Neural cell (in vitro differentiated cells): ENCODE measurements around the gene CGB1. TPM values are rescaled to one million over a fixed set of nuclear protein-coding genes. Genes with fewer than 3 reads are reported as not detected.

Experiments used
- H2AFZ ChIP-seq: fragments of 200-600, 300-800 bp; sonication (generic), shearing (Covaris generic); 2 replicates; pipeline ENCODE4 v1.6.0; 2014; ENCODE audit warnings: low read depth, mild to moderate bottlenecking, antibody characterized with exemption, low read length, moderate library complexity
- H3F3A ChIP-seq: fragments of 200-600 bp; shearing (Covaris generic); 2 replicates; pipeline ENCODE4 v1.6.1; 2016; ENCODE audit warnings: mild to moderate bottlenecking, moderate library complexity, mixed read lengths, antibody characterized with exemption, low read length; ENCODE audit not compliant: insufficient read depth, poor library complexity, severe bottlenecking
- H3K27ac ChIP-seq: fragments of 200-600, 300-800 bp; sonication (generic), shearing (Covaris generic); 2 replicates; pipeline ENCODE4 v1.5.1; 2014; ENCODE audit warnings: mild to moderate bottlenecking, low read length, moderate library complexity
- H3K27me3 ChIP-seq: fragments of 300-800, 200-600 bp; sonication (generic), shearing (Covaris generic); 2 replicates; pipeline ENCODE4 v1.6.0; 2014; ENCODE audit warnings: mild to moderate bottlenecking, low read depth, low read length, moderate library complexity; ENCODE audit not compliant: insufficient read depth
- H3K36me3 ChIP-seq: fragments of 300-800, 200-600 bp; sonication (generic), shearing (Covaris generic); 2 replicates; pipeline ENCODE4 v1.5.1; 2014; ENCODE audit warnings: mild to moderate bottlenecking, antibody characterized with exemption, low read length, moderate library complexity; ENCODE audit not compliant: insufficient read depth
- H3K4me2 ChIP-seq: fragments of 300-800, 200-600 bp; sonication (generic), shearing (Covaris generic); 2 replicates; pipeline ENCODE4 v1.6.0; 2014; ENCODE audit warnings: mild to moderate bottlenecking, low read length
- H3K4me3 ChIP-seq: fragments of 300-800, 200-600 bp; sonication (generic), shearing (Covaris generic); 2 replicates; pipeline ENCODE4 v1.5.1; 2014; ENCODE audit warnings: mild to moderate bottlenecking, low read length, moderate library complexity
- H3K79me2 ChIP-seq: fragments of 200-600 bp; shearing (Covaris generic); replicated peaks from 2 replicates; pipeline ENCODE4 v1.6.0; 2014; ENCODE audit warnings: mild to moderate bottlenecking, low read length, moderate library complexity; ENCODE audit not compliant: insufficient read depth
- H3K9ac ChIP-seq: fragments of 300-800, 200-600 bp; sonication (generic), shearing (Covaris generic); 2 replicates; pipeline ENCODE4 v1.6.1; 2016; ENCODE audit warnings: mild to moderate bottlenecking, low read length, mixed read lengths
- H3K9me2 ChIP-seq: fragments of 200-600 bp; shearing (Covaris generic); 2 replicates; pipeline ENCODE4 v1.6.1; 2016; ENCODE audit warnings: mild to moderate bottlenecking, low read length, mixed read lengths; ENCODE audit not compliant: insufficient read depth
- H3K9me3 ChIP-seq: fragments of 200-600, 300-800 bp; sonication (generic), shearing (Covaris generic); 2 replicates; pipeline ENCODE4 v1.6.1; 2016; ENCODE audit warnings: mild to moderate bottlenecking, mixed run types, low read length, moderate library complexity, mixed read lengths
- H4K20me1 ChIP-seq: fragments of 200-600 bp; shearing (Covaris generic); 2 replicates; pipeline ENCODE4 v1.6.1; 2016; ENCODE audit warnings: mild to moderate bottlenecking, mixed run types; ENCODE audit not compliant: insufficient read depth
- EP300 ChIP-seq: fragments of 450-650 bp; conservative IDR thresholded peaks from 2 replicates; pipeline ENCODE4 v1.6.1; 2014; ENCODE audit warnings: antibody characterized with exemption, mild to moderate bottlenecking, moderate library complexity; ENCODE audit not compliant: poor library complexity, severe bottlenecking
- EZH2 ChIP-seq: fragments of 200-600, 300-800 bp; shearing (Covaris generic), sonication (generic); IDR thresholded peaks from 2 replicates; pipeline ENCODE4 v1.6.1; 2014; ENCODE audit warnings: antibody characterized with exemption, low read length, borderline replicate concordance, mild to moderate bottlenecking; ENCODE audit not compliant: insufficient read depth, poor library complexity, severe bottlenecking
- MXI1 ChIP-seq: fragments of 450-650 bp; conservative IDR thresholded peaks from 2 replicates; pipeline ENCODE4 v1.6.1; 2014; ENCODE audit warnings: antibody characterized with exemption, mild to moderate bottlenecking; ENCODE audit not compliant: poor library complexity, severe bottlenecking
- POLR2AphosphoS5 ChIP-seq: IDR thresholded peaks from 2 replicates; pipeline ENCODE4 v1.6.1; 2012
- RAD21 ChIP-seq: fragments of 450-650 bp; conservative IDR thresholded peaks from 2 replicates; pipeline ENCODE4 v1.6.1; 2014; ENCODE audit warnings: antibody characterized with exemption, mild to moderate bottlenecking, moderate library complexity
- REST ChIP-seq: IDR thresholded peaks from 2 replicates; pipeline ENCODE4 v1.6.1; 2012; ENCODE audit warnings: borderline replicate concordance
- SMC3 ChIP-seq: fragments of 450-650 bp; conservative IDR thresholded peaks from 2 replicates; pipeline ENCODE4 v1.6.1; 2014; ENCODE audit warnings: antibody characterized with exemption, mild to moderate bottlenecking, moderate library complexity; ENCODE audit not compliant: poor library complexity
- TAF1 ChIP-seq: IDR thresholded peaks from 2 replicates; pipeline ENCODE4 v1.6.1; 2012; ENCODE audit warnings: low read depth
- polyA plus RNA-seq: library from polyadenylated mRNA; depleted of rRNA; stranded (reverse); fragments of >200 nt; gene quantifications from 2 replicates; pipeline ENCODE4 v1.2.3, GENCODE V29; 2014
- TF ChIP-seq, protein P1 (sequence below): fragments of 450-650 bp; IDR thresholded peaks from 2 replicates; pipeline ENCODE4 v1.5.1; 2014; ENCODE audit warnings: antibody characterized with exemption, mild to moderate bottlenecking, moderate library complexity; ENCODE audit not compliant: poor library complexity, severe bottlenecking

The CGB1 gene
- polyA plus RNA-seq, 1 donor from 2014 or later: not detected

DNA sequence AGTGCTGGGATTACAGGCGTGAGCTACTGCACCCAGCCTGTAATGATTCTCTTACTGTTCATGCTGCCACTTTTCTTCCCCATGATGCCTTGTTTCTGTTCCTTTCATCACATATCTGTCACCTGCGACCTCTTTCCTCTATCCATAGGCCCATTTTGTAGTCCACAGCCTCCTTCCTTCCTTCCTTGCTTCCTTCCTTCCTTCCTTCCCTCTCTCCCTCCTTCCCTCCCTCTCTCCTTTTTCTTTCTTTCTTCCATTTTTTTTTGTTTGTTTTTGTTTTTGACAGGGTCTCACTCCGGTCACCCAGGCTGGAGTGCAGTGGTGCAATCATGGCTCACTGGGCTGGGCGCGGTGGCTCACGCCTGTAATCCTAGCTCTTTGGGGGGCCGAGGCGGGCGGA is 47.8 kb downstream of the CGB1 start:
- H3K9me3 ChIP-seq: no peaks in the 10 kb centered on the region
- H3K36me3 ChIP-seq: no peaks in the 10 kb centered on the region

GRCh38 chr19:48988286-48988685 is 48.4 kb downstream of the CGB1 start:
- Histone ChIP-seq H3K9ac (no peak overlapping the region), H4K20me1 (no peaks in the 10 kb centered on the region), H3K9me2 (no peaks in the 10 kb centered on the region), H3K4me3 (no peak overlapping the region), H3K9me3 (no peaks in the 10 kb centered on the region), H3K27me3 (no peaks in the 10 kb centered on the region), H3K4me2 (no peak overlapping the region), H3F3A (peaks cover 4% of the 10 kb centered on the region), H2AFZ (no peak overlapping the region), H3K27ac (no peak overlapping the region), H3K79me2 (peaks cover 6% of the 10 kb centered on the region), H3K36me3 (no peaks in the 10 kb centered on the region)
- TF ChIP-seq MXI1: no peak
- TF ChIP-seq SMC3: no peak
- TF ChIP-seq REST: no peak
- TF ChIP-seq EZH2: no peak
- no peak for TF ChIP-seq RAD21
- TF ChIP-seq POLR2AphosphoS5: no peak
- TF ChIP-seq EP300: no peak
- no peak for TF ChIP-seq TAF1

More for the DNA sequence above, 47.8 kb downstream of the CGB1 start:
- H3F3A ChIP-seq: peaks cover 4% of the 10 kb centered on the region
- H3K79me2 ChIP-seq: peaks cover 6% of the 10 kb centered on the region
- TF ChIP-seq SMC3 (no peak), EP300 (no peak), POLR2AphosphoS5 (no peak), REST (no peak), EZH2 (no peak), RAD21 (no peak), TAF1 (no peak), MXI1 (no peak)
- TF ChIP-seq, protein P1, sequence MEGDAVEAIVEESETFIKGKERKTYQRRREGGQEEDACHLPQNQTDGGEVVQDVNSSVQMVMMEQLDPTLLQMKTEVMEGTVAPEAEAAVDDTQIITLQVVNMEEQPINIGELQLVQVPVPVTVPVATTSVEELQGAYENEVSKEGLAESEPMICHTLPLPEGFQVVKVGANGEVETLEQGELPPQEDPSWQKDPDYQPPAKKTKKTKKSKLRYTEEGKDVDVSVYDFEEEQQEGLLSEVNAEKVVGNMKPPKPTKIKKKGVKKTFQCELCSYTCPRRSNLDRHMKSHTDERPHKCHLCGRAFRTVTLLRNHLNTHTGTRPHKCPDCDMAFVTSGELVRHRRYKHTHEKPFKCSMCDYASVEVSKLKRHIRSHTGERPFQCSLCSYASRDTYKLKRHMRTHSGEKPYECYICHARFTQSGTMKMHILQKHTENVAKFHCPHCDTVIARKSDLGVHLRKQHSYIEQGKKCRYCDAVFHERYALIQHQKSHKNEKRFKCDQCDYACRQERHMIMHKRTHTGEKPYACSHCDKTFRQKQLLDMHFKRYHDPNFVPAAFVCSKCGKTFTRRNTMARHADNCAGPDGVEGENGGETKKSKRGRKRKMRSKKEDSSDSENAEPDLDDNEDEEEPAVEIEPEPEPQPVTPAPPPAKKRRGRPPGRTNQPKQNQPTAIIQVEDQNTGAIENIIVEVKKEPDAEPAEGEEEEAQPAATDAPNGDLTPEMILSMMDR: no peak
- H3K27me3 ChIP-seq: no peaks in the 10 kb centered on the region
- H4K20me1 ChIP-seq: no peaks in the 10 kb centered on the region
- no peak overlapping the region for H2AFZ ChIP-seq
- H3K27ac ChIP-seq: no peak overlapping the region
- no peak overlapping the region for H3K9ac ChIP-seq
- H3K4me3 ChIP-seq: no peak overlapping the region
- no peak overlapping the region for H3K4me2 ChIP-seq
- no peaks in the 10 kb centered on the region for H3K9me2 ChIP-seq
